HepG2 (cell line): Measurements from ENCODE around the gene PLD1. TPM values are rescaled to one million over a fixed set of nuclear protein-coding genes. Genes with fewer than 3 reads are reported as not detected.

Experiments used
- ATM ChIP-seq: fragments of 450-650 bp; IDR thresholded peaks from 2 replicates; pipeline ENCODE4 v1.7.1; 2017; ENCODE audit warnings: mild to moderate bottlenecking, borderline replicate concordance
- CHD2 ChIP-seq: IDR thresholded peaks from 2 replicates; pipeline ENCODE4 v1.6.1; 2011; ENCODE audit warnings: low read depth, low read length, improper control_type of control experiment
- FOSL1 ChIP-seq: sonication (generic); formaldehyde crosslinking; IDR thresholded peaks from 2 replicates; pipeline ENCODE4 v1.9.0; 2021; ENCODE audit warnings: missing genetic modification reagents, borderline replicate concordance
- IRF2 ChIP-seq: IDR thresholded peaks from 2 replicates; pipeline ENCODE4 v1.6.1; 2018; ENCODE audit warnings: missing genetic modification reagents, missing compliant biosample characterization
- KLF11 ChIP-seq: IDR thresholded peaks from 2 replicates; pipeline ENCODE4 v1.6.1; 2016; ENCODE audit warnings: missing compliant biosample characterization
- LBX2 ChIP-seq: sonication (generic); formaldehyde crosslinking; IDR thresholded peaks from 2 replicates; pipeline ENCODE4 v1.5.0; 2020; ENCODE audit warnings: missing genetic modification reagents, mild to moderate bottlenecking, borderline replicate concordance
- MEIS1 ChIP-seq: sonication (generic); formaldehyde crosslinking; IDR thresholded peaks from 2 replicates; pipeline ENCODE4 v1.9.0; 2021; ENCODE audit warnings: mild to moderate bottlenecking, missing genetic modification reagents, moderate library complexity, borderline replicate concordance
- SNAI1 ChIP-seq: sonication (generic); formaldehyde crosslinking; IDR thresholded peaks from 2 replicates; pipeline ENCODE4 v1.5.0; 2020; ENCODE audit warnings: mild to moderate bottlenecking, missing genetic modification reagents, borderline replicate concordance
- SRSF1 ChIP-seq: fragments of 200-400 bp; formaldehyde crosslinking; optimal IDR thresholded peaks from 2 replicates; pipeline ENCODE3; 2017; ENCODE audit warnings: mild to moderate bottlenecking, low read depth, low read length, moderate library complexity
- TBX3 ChIP-seq: fragments of 450-650 bp; IDR thresholded peaks from 2 replicates; pipeline ENCODE4 v1.6.1; 2017; ENCODE audit warnings: antibody characterized with exemption, mild to moderate bottlenecking, inconsistent platforms, borderline replicate concordance
- TCF12 ChIP-seq, 2 experiments: fragments of 450-650 bp in 1 of 2; sonication (generic) in 1 of 2; formaldehyde crosslinking in 1 of 2; IDR thresholded peaks; 2 replicates each; pipeline versions ENCODE4 v1.6.1 to v1.8.0; 2017 to 2022; ENCODE audit warnings: antibody characterized with exemption in 1 of 2, mild to moderate bottlenecking in 1 of 2, missing genetic modification reagents in 1 of 2, moderate library complexity in 1 of 2
- THAP9 ChIP-seq: sonication (generic); formaldehyde crosslinking; IDR thresholded peaks from 2 replicates; pipeline ENCODE4; 2020; ENCODE audit warnings: missing genetic modification reagents, mild to moderate bottlenecking, borderline replicate concordance
- ZBED4 ChIP-seq: sonication (generic); formaldehyde crosslinking; IDR thresholded peaks from 2 replicates; pipeline ENCODE4 v1.4.0; 2020; ENCODE audit warnings: missing genetic modification reagents, borderline replicate concordance
- ZBTB21 ChIP-seq: sonication (generic); formaldehyde crosslinking; IDR thresholded peaks from 2 replicates; pipeline ENCODE4 v1.4.0; 2020; ENCODE audit warnings: missing genetic modification reagents
- ZFP1 ChIP-seq: IDR thresholded peaks from 2 replicates; pipeline ENCODE4 v1.6.1; 2016
- ZNF503 ChIP-seq: sonication (generic); formaldehyde crosslinking; IDR thresholded peaks from 2 replicates; pipeline ENCODE4 v1.4.0; 2020; ENCODE audit warnings: missing genetic modification reagents
- ZNF615 ChIP-seq: sonication (generic); formaldehyde crosslinking; IDR thresholded peaks from 2 replicates; pipeline ENCODE4 v1.5.0; 2020; ENCODE audit warnings: mild to moderate bottlenecking, missing genetic modification reagents, borderline replicate concordance
- polyA plus RNA-seq, 8 experiments: library from polyadenylated mRNA; depleted of rRNA in 3 of 8; stranded (reverse) in 7 of 8; unstranded in 1 of 8; fragments of >200 nt; fragmentation: Illumina TruSeq in 4 of 8; extraction: Trizol in 4 of 8; gene quantifications; 2 replicates each; pipeline versions ENCODE4 v1.2.1 to v1.2.3, GENCODE V29; 2011 to 2016; ENCODE audit warnings: low read depth in 4 of 8, missing spikeins in 1 of 8, mixed read lengths in 1 of 8; ENCODE audit not compliant: insufficient read depth in 1 of 8
- total RNA-seq, 5 experiments: library from RNA; depleted of rRNA; stranded (reverse); fragments of >200 nt; fragmentation: Illumina TruSeq; extraction: Trizol; gene quantifications; 2 replicates each; pipeline ENCODE4 v1.2.3, GENCODE V29; 2016; ENCODE audit warnings: low read depth in 1 of 5

Gene PLD1
- total and polyA plus RNA-seq, 2 of the 13 experiments (the other 11 are each of a cell fraction or from before 2014, with no cell fraction given): 27.1 to 59.4 TPM

- peak; percentile 86; the same call in 1 of the 2 replicates for TF ChIP-seq THAP9 (CRISPR knock-in tag)
- TF ChIP-seq CHD2: 0 out of 2 replicates have a peak, but pooled peaks have one; percentile 16
- peak; percentile 92; the same call in 1 of the 2 replicates for TF ChIP-seq MEIS1
- peak; percentile 84 for TF ChIP-seq SRSF1
- TF ChIP-seq ZBED4: peak; percentile 96; the same call in 1 of the 2 replicates
- TF ChIP-seq FOSL1: peak; percentile 7; the same call in 1 of the 2 replicates
- TF ChIP-seq ATM: no peak
- peak; percentile 96 for TF ChIP-seq SNAI1
- TF ChIP-seq ZNF615 (CRISPR knock-in tag): no peak
- TF ChIP-seq TBX3: peak; percentile 41; the same call in 1 of the 2 replicates
- no peak for TF ChIP-seq TCF12 (IDR thresholded peaks at IDR 0.05)
- TF ChIP-seq TCF12 (CRISPR knock-in tag; IDR thresholded peaks at IDR 0.05): peak; percentile 38; the same call in 1 of the 2 replicates
- TF ChIP-seq LBX2 (CRISPR knock-in tag): peak; percentile 30; the same call in 1 of the 2 replicates
- TF ChIP-seq IRF2 (CRISPR knock-in tag): peak; percentile 57
- no peak for TF ChIP-seq ZFP1
- 0 out of 2 replicates have a peak, but pooled peaks have one; percentile 11 for TF ChIP-seq ZBTB21 (CRISPR knock-in tag)
- no peak for TF ChIP-seq KLF11 (CRISPR knock-in tag)
- no peak for TF ChIP-seq ZNF503 (CRISPR knock-in tag)
These were observed at the start of gene PLD1 (continued) for GRCh38 chr3:171809861-171810628.
